Mammary epithelial cell (primary cell): Measurements from ENCODE around the gene FAT3.

Source experiments
- CTCF ChIP-seq, 2 donors: IDR thresholded peaks in 1 of 2; conservative IDR thresholded peaks in 1 of 2; 2 replicates each; pipeline ENCODE4 v1.5.1; 2011 to 2012; ENCODE audit warnings: inconsistent platforms in 2 of 2, low read length in 2 of 2, mild to moderate bottlenecking in 2 of 2, control low read depth in 1 of 2, low read depth in 1 of 2; ENCODE audit not compliant: insufficient read depth in 1 of 2; ENCODE audit errors: extremely low read depth in 1 of 2
- EZH2 ChIP-seq: IDR thresholded peaks from 2 replicates; pipeline ENCODE4 v1.6.1; 2012; ENCODE audit warnings: low read length, inconsistent platforms, borderline replicate concordance

- TF ChIP-seq EZH2 (no peak), CTCF (conservative IDR thresholded peaks at IDR 0.05 in 1 of 2, IDR thresholded peaks at IDR 0.05 in 1 of 2; ENCODE audit: extremely low read depth in 1 of 2, insufficient read depth in 1 of 2, low read depth in 1 of 2, low read length in 2 of 2) (no peak)
Measured at GRCh38 chr11:92219476-92219875, 5.1 kb upstream of the FAT3 start.
